ENCODE measurements around the gene SAYSD1. TPM values are rescaled to one million over a fixed set of nuclear protein-coding genes. Genes with fewer than 3 reads are reported as not detected.

The SAYSD1 gene
- total RNA-seq, 3 donors from 2014 or later: 13.6 to 15.4 (median 13.9) TPM

DNA sequence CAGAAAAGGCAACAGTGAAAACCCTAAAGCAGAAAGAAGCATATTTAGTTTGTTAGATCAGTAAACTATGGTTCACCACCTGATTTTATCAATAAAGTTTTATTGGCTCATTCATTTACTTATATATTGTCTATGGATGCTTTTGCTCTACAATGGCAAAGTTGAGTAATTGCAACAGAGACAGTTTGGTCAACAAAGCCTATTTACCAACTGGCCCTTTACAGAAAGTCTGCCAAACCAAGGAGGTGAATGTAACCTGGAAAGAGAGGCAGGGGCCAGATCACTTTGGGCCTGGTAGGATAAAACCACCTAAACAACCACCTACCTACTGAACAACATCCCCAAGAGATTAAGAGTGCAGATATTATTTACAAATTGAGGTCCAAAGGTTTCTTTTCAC lies 19.4 kb downstream of the SAYSD1 start:
- no peaks in the 10 kb centered on the region for H3K9me3 Mint-ChIP-seq
- ATAC-seq (no peak), DNase-seq (no peak)
- H3K36me3 Mint-ChIP-seq (ENCODE audit: insufficient read depth): peaks cover 3% of the 10 kb centered on the region
- no peak overlapping the region for H3K4me3 Mint-ChIP-seq
- peaks cover 6% of the 10 kb centered on the region for H3K4me1 Mint-ChIP-seq (ENCODE audit: low read depth)
- H3K27me3 Mint-ChIP-seq (ENCODE audit: low read depth): peaks cover 8% of the 10 kb centered on the region

DNA sequence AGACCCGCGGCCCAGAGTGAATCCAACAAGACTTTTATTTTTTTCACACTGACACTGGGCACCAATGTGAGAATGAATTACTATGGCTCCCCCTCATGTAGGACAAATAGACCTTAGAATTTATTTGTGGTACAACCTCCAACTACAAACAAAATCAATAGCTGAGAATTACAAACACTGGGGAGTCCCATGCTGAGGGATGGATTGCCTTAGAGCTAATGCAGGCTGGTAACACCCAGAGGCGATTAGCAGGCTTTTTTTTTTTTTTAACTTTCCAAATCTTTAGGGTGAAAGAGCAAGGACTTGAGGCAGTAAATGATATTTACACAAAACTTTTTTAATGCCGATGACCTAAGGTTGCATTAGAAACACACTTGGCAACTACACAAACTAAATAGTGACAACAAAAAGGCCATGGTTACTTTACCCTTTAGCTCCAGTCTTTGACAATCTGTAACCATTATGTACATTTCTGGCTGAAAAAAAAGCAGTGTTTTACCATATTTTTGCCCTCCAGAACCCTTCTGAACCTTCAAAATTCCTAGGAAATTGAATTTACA lies 21.8 kb downstream of the SAYSD1 start:
- no peaks in the 10 kb centered on the region for H3K9me3 Mint-ChIP-seq
- ATAC-seq (no peak), DNase-seq (no peak)
- H3K27me3 Mint-ChIP-seq (ENCODE audit: low read depth): peaks cover 16% of the 10 kb centered on the region
- no peaks in the 10 kb centered on the region for H3K4me1 Mint-ChIP-seq (ENCODE audit: low read depth)
- H3K36me3 Mint-ChIP-seq (ENCODE audit: insufficient read depth): peaks cover 3% of the 10 kb centered on the region
- H3K4me3 Mint-ChIP-seq: no peak overlapping the region

DNA sequence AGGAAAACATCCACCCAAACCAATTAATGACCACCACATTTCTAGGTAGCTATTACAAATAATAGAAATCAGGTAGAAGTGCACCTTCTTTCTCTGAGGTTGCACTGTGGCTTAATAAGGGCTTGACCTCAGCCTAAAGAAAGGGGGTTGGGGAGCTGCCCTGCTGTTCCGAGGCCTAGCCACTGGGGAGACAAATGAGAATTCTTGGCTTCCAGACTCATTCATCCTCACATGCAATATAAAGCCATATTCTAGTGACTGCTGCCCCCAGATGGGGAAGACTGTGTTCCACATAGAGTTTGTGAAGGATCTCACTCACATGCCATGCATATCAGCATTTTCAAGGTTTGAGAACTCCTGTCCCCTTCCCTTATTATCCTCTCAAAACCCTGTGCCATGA lies 22.9 kb downstream of the SAYSD1 start:
- ATAC-seq: no peak
- H3K36me3 Mint-ChIP-seq (ENCODE audit: insufficient read depth): peaks cover 3% of the 10 kb centered on the region
- H3K4me3 Mint-ChIP-seq: no peak overlapping the region
- no peaks in the 10 kb centered on the region for H3K9me3 Mint-ChIP-seq
- DNase-seq: no peak
- peaks cover 24% of the 10 kb centered on the region for H3K27me3 Mint-ChIP-seq (ENCODE audit: low read depth)
- H3K4me1 Mint-ChIP-seq (ENCODE audit: low read depth): no peaks in the 10 kb centered on the region

DNA sequence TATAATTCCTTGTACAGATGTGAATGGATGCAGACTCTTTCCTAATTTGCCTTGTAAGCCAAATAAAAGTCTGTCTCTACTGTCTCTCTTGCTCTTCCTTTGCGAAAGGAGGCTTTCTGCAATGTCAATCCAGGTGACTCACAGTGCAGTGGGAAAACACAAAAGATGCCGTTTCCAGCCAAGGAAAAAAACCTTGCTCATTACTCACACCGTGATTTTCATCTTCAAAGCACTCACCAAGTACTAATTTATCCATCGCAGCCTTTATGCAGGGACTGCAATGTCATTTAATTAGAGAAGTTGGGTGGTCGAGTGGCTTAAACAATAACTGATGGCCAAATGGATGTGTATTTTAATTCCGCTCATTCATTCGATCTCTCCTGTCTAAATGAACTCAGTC lies 23.8 kb downstream of the SAYSD1 start:
- no peak overlapping the region for H3K4me3 Mint-ChIP-seq
- H3K27me3 Mint-ChIP-seq (ENCODE audit: low read depth): peaks cover 31% of the 10 kb centered on the region
- H3K9me3 Mint-ChIP-seq: no peaks in the 10 kb centered on the region
- ATAC-seq: no peak
- peaks cover 3% of the 10 kb centered on the region for H3K36me3 Mint-ChIP-seq (ENCODE audit: insufficient read depth)
- DNase-seq: no peak
- H3K4me1 Mint-ChIP-seq (ENCODE audit: low read depth): peaks cover 3% of the 10 kb centered on the region

DNA sequence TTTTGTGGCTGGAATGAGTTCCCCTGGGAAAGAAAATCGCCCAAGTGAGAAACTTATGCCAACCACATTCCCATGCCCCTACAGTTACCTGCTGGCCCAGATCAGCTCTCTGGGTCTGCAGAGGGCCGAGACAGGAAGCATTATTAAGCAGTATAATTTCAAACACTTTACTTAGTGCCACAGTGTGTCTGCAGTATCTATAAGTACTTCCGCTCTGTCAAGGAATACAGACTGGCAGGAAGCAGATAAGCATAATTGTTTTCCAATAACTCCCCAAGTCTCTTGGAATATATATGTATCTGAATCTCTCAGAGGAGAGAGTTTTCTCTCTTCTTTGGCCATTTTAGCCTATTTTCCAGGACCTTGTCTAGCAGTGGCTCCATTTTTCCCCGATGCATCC lies 24.9 kb downstream of the SAYSD1 start:
- H3K9me3 Mint-ChIP-seq: no peaks in the 10 kb centered on the region
- DNase-seq (no peak), ATAC-seq (no peak)
- H3K36me3 Mint-ChIP-seq (ENCODE audit: insufficient read depth): peaks cover 3% of the 10 kb centered on the region
- H3K27me3 Mint-ChIP-seq (ENCODE audit: low read depth): peaks cover 36% of the 10 kb centered on the region
- H3K4me3 Mint-ChIP-seq: no peak overlapping the region
- peaks cover 5% of the 10 kb centered on the region for H3K4me1 Mint-ChIP-seq (ENCODE audit: low read depth)

DNA sequence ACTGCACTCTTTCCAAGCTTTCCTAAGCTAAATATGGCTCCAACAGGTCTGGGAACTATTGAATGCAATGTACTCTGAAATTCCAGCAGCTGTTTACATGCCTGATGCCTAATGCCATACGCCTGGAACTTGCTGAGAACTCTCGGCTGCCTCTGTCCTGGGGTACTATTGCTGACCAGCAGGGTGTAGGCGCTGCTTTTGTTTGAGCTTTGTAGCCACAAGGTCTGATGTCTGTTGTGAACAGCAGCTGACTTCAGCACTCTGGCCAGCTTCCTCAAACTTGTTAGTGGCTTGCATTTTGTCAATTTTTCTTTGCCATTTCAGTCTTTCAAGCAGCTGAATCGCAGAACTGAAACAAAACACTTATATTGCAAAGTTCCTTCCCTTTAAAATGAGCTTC lies 26.7 kb downstream of the SAYSD1 start:
- DNase-seq (no peak), ATAC-seq (no peak)
- H3K9me3 Mint-ChIP-seq: no peaks in the 10 kb centered on the region
- peaks cover 37% of the 10 kb centered on the region for H3K27me3 Mint-ChIP-seq (ENCODE audit: low read depth)
- peaks cover 5% of the 10 kb centered on the region for H3K4me1 Mint-ChIP-seq (ENCODE audit: low read depth)
- H3K36me3 Mint-ChIP-seq (ENCODE audit: insufficient read depth): peaks cover 3% of the 10 kb centered on the region
- H3K4me3 Mint-ChIP-seq: no peak overlapping the region

DNA sequence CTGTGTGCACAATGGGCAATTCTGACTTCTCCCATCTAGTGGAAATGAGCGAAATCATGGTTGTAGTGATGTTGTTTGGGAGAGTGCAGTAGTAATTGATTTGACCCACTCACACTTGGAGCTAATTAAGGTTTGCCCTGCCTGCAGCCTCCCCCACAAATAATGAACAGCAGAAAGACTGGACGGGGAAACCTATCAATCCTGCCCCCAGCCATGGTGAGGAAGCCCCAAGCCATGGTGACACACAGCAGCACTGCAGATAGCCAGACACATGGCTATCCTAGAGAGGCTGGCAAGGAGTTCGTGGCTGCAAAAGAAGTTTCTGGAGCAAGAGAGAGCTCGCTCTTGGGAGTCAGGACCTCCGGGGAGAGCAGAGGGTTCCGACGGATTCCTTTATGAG lies 27.8 kb downstream of the SAYSD1 start:
- ATAC-seq: no peak
- Mint-ChIP-seq H3K9me3 (no peaks in the 10 kb centered on the region), H3K27me3 (ENCODE audit: low read depth) (peaks cover 37% of the 10 kb centered on the region), H3K36me3 (ENCODE audit: insufficient read depth) (no peaks in the 10 kb centered on the region), H3K4me3 (no peak overlapping the region), H3K4me1 (ENCODE audit: low read depth) (peaks cover 5% of the 10 kb centered on the region)
- no peak for DNase-seq

DNA sequence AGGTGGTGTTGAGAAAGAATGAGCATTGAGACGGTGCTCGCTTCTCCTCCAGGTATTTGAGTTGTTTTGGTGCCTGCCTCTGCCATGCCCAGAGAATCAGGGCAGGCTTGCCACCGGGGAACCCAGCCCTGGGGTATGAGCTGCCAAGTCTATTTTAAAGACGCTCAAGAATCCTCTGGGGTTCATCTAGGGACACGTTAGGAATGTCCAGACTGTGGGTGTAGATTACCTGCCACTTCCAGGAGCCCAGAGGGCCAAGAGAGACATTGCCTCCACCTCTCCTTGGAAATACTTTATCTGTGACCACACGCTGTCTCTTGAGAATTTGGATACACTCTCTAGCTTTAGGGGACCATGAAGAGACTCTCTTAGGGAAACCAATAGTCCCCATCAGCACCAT lies 28.3 kb downstream of the SAYSD1 start:
- no peak overlapping the region for H3K4me3 Mint-ChIP-seq
- H3K36me3 Mint-ChIP-seq (ENCODE audit: insufficient read depth): no peaks in the 10 kb centered on the region
- ATAC-seq (no peak), DNase-seq (no peak)
- H3K4me1 Mint-ChIP-seq (ENCODE audit: low read depth): peaks cover 5% of the 10 kb centered on the region
- no peaks in the 10 kb centered on the region for H3K9me3 Mint-ChIP-seq
- peaks cover 35% of the 10 kb centered on the region for H3K27me3 Mint-ChIP-seq (ENCODE audit: low read depth)

DNA sequence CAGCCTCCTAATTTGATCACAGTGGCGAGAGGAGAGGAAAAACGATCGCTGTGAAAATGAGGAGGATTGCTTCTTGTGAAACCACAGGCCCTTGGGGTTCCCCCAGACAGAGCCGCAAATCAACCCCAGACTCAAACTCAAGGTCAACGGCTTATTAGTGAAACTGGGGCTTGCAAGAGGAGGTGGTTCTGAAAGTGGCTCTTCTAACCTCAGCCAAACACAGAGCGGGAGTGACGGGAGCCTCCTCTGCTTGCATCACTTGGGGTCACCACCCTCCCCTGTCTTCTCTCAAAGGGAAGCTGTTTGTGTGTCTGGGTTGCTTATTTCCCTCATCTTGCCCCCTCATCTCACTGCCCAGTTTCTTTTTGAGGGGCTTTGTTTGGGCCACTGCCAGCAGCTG lies 28.7 kb downstream of the SAYSD1 start:
- ATAC-seq: peak; percentile 68 to 75
- peaks cover 5% of the 10 kb centered on the region for H3K4me1 Mint-ChIP-seq (ENCODE audit: low read depth)
- H3K4me3 Mint-ChIP-seq: no peak overlapping the region
- no peaks in the 10 kb centered on the region for H3K9me3 Mint-ChIP-seq
- DNase-seq: no peak
- H3K36me3 Mint-ChIP-seq (ENCODE audit: insufficient read depth): no peaks in the 10 kb centered on the region
- H3K27me3 Mint-ChIP-seq (ENCODE audit: low read depth): peaks cover 32% of the 10 kb centered on the region

DNA sequence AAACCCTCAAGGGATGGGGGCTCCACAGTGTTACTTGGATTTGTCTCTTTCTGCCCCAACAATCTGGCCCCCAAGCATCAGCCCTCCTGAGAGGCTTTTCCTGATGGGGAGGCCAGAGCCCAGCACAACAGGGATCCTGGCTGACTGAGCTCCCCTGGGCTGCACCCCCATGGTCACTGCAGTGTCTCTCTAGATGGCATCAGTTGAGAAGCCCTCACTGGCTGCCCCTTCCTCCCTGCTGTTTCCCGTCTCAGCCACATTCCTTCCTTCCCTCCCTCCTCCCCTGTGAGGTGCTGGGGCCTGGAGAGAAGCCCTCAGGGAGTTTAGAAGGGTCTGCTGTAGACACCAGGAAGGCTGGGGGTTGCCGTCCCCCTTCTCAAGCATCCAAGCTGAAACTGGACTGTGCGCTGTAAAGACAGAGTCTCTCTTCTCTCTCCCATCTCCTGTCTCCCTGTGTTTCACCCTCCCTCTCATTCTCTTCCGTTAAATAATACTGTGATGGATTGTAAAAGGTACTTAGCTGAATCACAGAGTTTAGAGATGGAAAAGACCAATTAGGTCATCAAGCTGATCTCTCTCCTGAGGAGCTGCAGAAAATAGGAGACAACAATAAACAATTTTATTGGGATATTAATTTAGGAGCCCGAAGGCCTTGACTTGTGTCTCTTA lies 29.7 kb downstream of the SAYSD1 start:
- Mint-ChIP-seq H3K27me3 (ENCODE audit: low read depth) (peaks cover 29% of the 10 kb centered on the region), H3K4me3 (no peak overlapping the region), H3K36me3 (ENCODE audit: insufficient read depth) (no peaks in the 10 kb centered on the region), H3K4me1 (ENCODE audit: low read depth) (peaks cover 5% of the 10 kb centered on the region), H3K9me3 (no peaks in the 10 kb centered on the region)
- no peak for DNase-seq
- no peak for ATAC-seq

DNA sequence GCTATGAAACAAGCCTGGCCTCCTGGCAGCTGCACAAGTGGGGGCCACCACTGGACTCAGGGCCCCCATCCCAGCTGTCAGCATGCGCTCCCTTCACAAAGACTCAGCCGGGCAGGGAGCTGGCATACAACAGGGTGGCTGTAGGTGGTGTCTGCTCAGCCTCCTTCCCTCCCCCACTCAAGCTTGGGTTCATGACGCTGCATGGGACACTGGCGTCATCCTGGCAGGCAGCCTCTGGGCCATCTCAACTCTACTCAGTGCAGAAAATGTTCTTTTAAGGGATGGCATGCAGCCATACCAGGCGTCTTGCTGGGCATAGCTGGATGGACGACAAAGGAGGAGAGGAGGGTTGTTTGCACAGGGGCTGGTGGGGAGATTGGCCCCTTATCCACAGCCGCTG lies 30.5 kb downstream of the SAYSD1 start:
- H3K36me3 Mint-ChIP-seq (ENCODE audit: insufficient read depth): no peaks in the 10 kb centered on the region
- H3K4me1 Mint-ChIP-seq (ENCODE audit: low read depth): peaks cover 5% of the 10 kb centered on the region
- no peak for ATAC-seq

DNA sequence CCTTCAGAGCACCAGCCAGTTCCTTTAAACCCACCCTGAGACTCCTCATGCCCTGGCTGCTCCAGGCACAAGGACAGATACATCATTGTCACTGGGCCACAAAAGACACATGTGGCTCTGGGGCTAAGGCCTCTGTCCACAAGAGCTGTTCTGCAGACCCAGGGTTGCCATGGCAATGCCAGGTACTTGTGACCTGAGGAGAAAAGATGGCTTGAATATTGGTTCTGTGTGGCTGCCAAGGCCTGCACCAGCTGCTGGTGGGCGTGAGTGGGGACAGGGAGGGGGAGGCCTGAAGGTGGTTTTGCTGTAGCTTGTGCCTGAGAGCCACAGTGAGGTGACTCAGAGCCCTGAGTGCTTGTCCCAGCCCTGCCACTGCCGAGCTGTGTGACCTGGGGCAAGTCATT lies 31.8 kb downstream of the SAYSD1 start:
- no peaks in the 10 kb centered on the region for H3K9me3 Mint-ChIP-seq
- peaks cover 24% of the 10 kb centered on the region for H3K27me3 Mint-ChIP-seq (ENCODE audit: low read depth)
- no peaks in the 10 kb centered on the region for H3K36me3 Mint-ChIP-seq (ENCODE audit: insufficient read depth)
- no peak overlapping the region for H3K4me3 Mint-ChIP-seq
- no peak for ATAC-seq
- peaks cover 5% of the 10 kb centered on the region for H3K4me1 Mint-ChIP-seq (ENCODE audit: low read depth)
- DNase-seq: no peak

More for the DNA sequence above, 30.5 kb downstream of the SAYSD1 start:
- Mint-ChIP-seq H3K4me3 (no peak overlapping the region), H3K9me3 (no peaks in the 10 kb centered on the region), H3K27me3 (ENCODE audit: low read depth) (peaks cover 26% of the 10 kb centered on the region)
- no peak for DNase-seq

DNA sequence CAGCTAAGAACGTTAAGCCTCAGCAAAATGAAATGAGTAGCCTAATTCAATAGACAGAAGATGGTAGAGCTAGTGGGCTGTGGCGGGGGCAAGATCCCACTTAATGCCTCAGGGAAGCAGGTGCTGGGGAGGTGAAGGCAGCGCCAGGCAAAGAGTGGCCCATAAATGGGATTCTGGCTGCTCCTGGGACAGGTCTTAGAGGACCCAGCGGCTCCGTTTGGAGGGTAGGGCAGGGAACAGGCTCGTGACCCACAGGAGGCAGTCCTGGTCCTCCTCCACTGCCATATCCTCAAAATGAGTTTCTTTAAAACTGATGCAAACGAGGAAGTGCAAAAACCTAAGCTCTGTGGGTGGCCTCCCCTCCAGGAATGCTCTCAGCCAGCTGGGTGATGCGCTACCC lies 32.7 kb downstream of the SAYSD1 start:
- no peaks in the 10 kb centered on the region for H3K9me3 Mint-ChIP-seq
- no peaks in the 10 kb centered on the region for H3K36me3 Mint-ChIP-seq (ENCODE audit: insufficient read depth)

DNA sequence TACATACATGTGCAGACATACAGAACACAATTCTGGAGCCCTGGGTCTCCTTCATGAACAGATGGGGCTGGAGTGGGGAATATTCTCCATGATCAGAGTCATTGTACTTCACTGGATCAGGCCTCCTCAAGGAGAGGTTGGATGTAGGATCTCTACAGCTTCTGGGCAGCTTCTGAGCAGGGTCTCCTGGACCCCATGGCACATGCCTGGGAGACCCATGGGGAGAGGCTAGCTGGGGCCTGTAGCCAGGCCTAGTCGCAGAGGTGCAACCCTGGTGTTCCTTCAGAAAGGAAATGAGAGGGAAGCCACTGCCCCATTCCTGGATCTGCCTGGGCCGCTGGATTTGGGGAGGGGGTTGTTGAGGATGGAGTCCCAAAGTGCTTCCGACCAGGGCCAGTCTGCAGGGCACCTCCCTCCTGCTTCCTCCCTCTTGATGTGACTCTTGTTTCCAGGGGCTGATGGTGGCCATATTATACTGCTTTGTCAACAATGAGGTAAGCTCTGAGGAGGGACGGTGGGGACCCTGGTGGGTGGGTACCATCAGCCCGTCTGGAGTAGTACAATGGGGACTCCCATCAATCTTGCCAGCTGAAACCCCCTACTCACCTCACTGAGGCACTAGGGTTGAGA lies 34.6 kb downstream of the SAYSD1 start:
- Mint-ChIP-seq H3K36me3 (ENCODE audit: insufficient read depth) (no peaks in the 10 kb centered on the region), H3K4me1 (ENCODE audit: low read depth) (no peaks in the 10 kb centered on the region), H3K9me3 (no peaks in the 10 kb centered on the region), H3K27me3 (ENCODE audit: low read depth) (peaks cover 4% of the 10 kb centered on the region), H3K4me3 (no peak overlapping the region)
- no peak for ATAC-seq
- no peak for DNase-seq

More for the DNA sequence above, 32.7 kb downstream of the SAYSD1 start:
- Mint-ChIP-seq H3K27me3 (ENCODE audit: low read depth) (peaks cover 17% of the 10 kb centered on the region), H3K4me1 (ENCODE audit: low read depth) (peaks cover 5% of the 10 kb centered on the region), H3K4me3 (no peak overlapping the region)
- DNase-seq: no peak
- ATAC-seq: no peak
